H1 (cell line): Measurements from ENCODE around the gene WLS. TPM values are rescaled to one million over a fixed set of nuclear protein-coding genes. Genes with fewer than 3 reads are reported as not detected.
A peak's percentile ranks its signal among the peaks of the same experiment; 100 is the strongest.

Source experiments
- CTCF ChIA-PET: fragments of 300-600 bp; sonication (Branson Sonifier 250); formaldehyde crosslinking; loops from one replicate; lab custom pipeline; 2021; ENCODE audit not compliant: partially characterized antibody; lab: Charles Lee
- POLR2A ChIA-PET: fragments of 300-600 bp; sonication (Branson Sonifier 250); formaldehyde crosslinking; loops from one replicate; lab custom pipeline; 2021; ENCODE audit warnings: inconsistent platforms; ENCODE audit not compliant: partially characterized antibody; lab: Charles Lee
- DNase-seq, 2 experiments: peaks; one replicate each; pipeline versions ENCODE4 v3.0.0 to v3.0.0-alpha.2; 2010 to 2022; ENCODE audit warnings: low spot score in 2 of 2, low read depth in 1 of 2, mixed read lengths in 1 of 2
- FAIRE-seq: peaks from 2 replicates; lab custom pipeline; 2011; peaks lifted over from hg19 to GRCh38; lab: Jason Lieb, UNC
- H2AFZ ChIP-seq: 2 replicates; pipeline ENCODE4 v1.8.1; 2012; ENCODE audit warnings: low read length, inconsistent platforms
- H2AK5ac ChIP-seq: 2 replicates; pipeline ENCODE4 v1.6.1; 2013; ENCODE audit warnings: low read depth, low read length
- H2BK120ac ChIP-seq: replicated peaks from 2 replicates; pipeline ENCODE3; 2013; ENCODE audit warnings: low read depth, low read length, inconsistent platforms
- H2BK12ac ChIP-seq: 2 replicates; pipeline ENCODE4 v1.6.1; 2013; ENCODE audit warnings: low read depth, low read length
- H2BK15ac ChIP-seq: 2 replicates; pipeline ENCODE4 v1.6.1; 2013; ENCODE audit warnings: low read length
- H2BK20ac ChIP-seq: 2 replicates; pipeline ENCODE4 v1.6.1; 2013; ENCODE audit warnings: low read length
- H2BK5ac ChIP-seq: 2 replicates; pipeline ENCODE4 v1.6.1; 2013; ENCODE audit warnings: low read depth, low read length
- H3K14ac ChIP-seq: 2 replicates; pipeline ENCODE4 v1.6.1; 2013; ENCODE audit warnings: inconsistent platforms; ENCODE audit not compliant: insufficient read length
- H3K18ac ChIP-seq: 2 replicates; pipeline ENCODE4 v1.6.1; 2013; ENCODE audit warnings: low read length; ENCODE audit errors: extremely low read depth
- H3K23ac ChIP-seq: 2 replicates; pipeline ENCODE4 v1.6.1; 2013; ENCODE audit warnings: inconsistent platforms; ENCODE audit not compliant: insufficient read length
- H3K23me2 ChIP-seq: 2 replicates; pipeline ENCODE4 v1.6.1; 2013; ENCODE audit warnings: low read depth, low read length
- H3K27ac ChIP-seq: 2 replicates; pipeline ENCODE4 v1.6.1; 2011; ENCODE audit warnings: low read depth, low read length, inconsistent platforms
- H3K27me3 ChIP-seq, 4 experiments: replicated peaks in 1 of 4; 1 replicate in 1 of 4; 2 replicates in 3 of 4; pipeline versions ENCODE4 v1.6.1 to v1.8.1; 2011 to 2013; ENCODE audit warnings: low read length in 3 of 4, mild to moderate bottlenecking in 3 of 4, inconsistent platforms in 2 of 4, mixed read lengths in 2 of 4, moderate library complexity in 1 of 4; ENCODE audit not compliant: control insufficient read depth in 3 of 4, insufficient read depth in 3 of 4; ENCODE audit errors: extremely low read depth in 1 of 4
- H3K36me3 ChIP-seq, 4 experiments: 2 replicates each; pipeline versions ENCODE4 v1.6.1 to v1.8.1; 2011 to 2013; ENCODE audit warnings: mild to moderate bottlenecking in 4 of 4, low read length in 3 of 4, moderate library complexity in 2 of 4, control low read depth in 1 of 4, inconsistent platforms in 1 of 4; ENCODE audit not compliant: insufficient read depth in 4 of 4, control insufficient read depth in 2 of 4
- H3K4ac ChIP-seq: replicated peaks from 2 replicates; pipeline ENCODE3; 2013; ENCODE audit warnings: low read length, low read depth, mixed read lengths, inconsistent platforms; ENCODE audit not compliant: insufficient read length
- H3K4me1 ChIP-seq, 4 experiments: replicated peaks in 1 of 4; 1 replicate in 1 of 4; 2 replicates in 3 of 4; pipeline versions ENCODE4 v1.6.1 to v1.8.1; 2011 to 2013; ENCODE audit warnings: low read length in 3 of 4, inconsistent platforms in 2 of 4, mixed read lengths in 1 of 4; ENCODE audit not compliant: insufficient read depth in 4 of 4, control insufficient read depth in 3 of 4
- H3K4me2 ChIP-seq, 2 experiments: 2 replicates each; pipeline versions ENCODE4 v1.6.1 to v1.8.1; 2011 to 2013; ENCODE audit warnings: low read depth in 2 of 2, low read length in 2 of 2, control low read depth in 1 of 2, inconsistent platforms in 1 of 2, mild to moderate bottlenecking in 1 of 2; ENCODE audit not compliant: insufficient read depth in 1 of 2
- H3K4me3 ChIP-seq, 4 experiments: fragments of 200-600, 300-600 bp in 1 of 4; sonication (generic), shearing (Covaris generic), sonication (Bioruptor Twin) in 1 of 4; 2 replicates each; pipeline versions ENCODE4 v1.5.1 to v1.8.1; 2011 to 2016; ENCODE audit warnings: low read length in 4 of 4, low read depth in 3 of 4, control low read depth in 2 of 4, inconsistent platforms in 2 of 4, mild to moderate bottlenecking in 2 of 4, mixed read lengths in 1 of 4, moderate library complexity in 1 of 4; ENCODE audit not compliant: insufficient read depth in 2 of 4; ENCODE audit errors: extremely low read depth in 1 of 4
- H3K56ac ChIP-seq: replicated peaks from 2 replicates; pipeline ENCODE3; 2013; ENCODE audit warnings: low read depth, mild to moderate bottlenecking, mixed read lengths, low read length, inconsistent platforms; ENCODE audit not compliant: insufficient read length
- H3K79me1 ChIP-seq: 2 replicates; pipeline ENCODE4 v1.6.1; 2013; ENCODE audit warnings: low read depth, low read length, control low read depth
- H3K79me2 ChIP-seq, 2 experiments: 2 replicates each; pipeline versions ENCODE4 v1.6.1 to v1.8.1; 2012 to 2013; ENCODE audit warnings: low read length in 2 of 2, mild to moderate bottlenecking in 2 of 2, inconsistent platforms in 1 of 2; ENCODE audit not compliant: insufficient read depth in 2 of 2, control insufficient read depth in 1 of 2
- H3K9ac ChIP-seq, 4 experiments: replicated peaks in 1 of 4; 1 replicate in 1 of 4; 2 replicates in 3 of 4; pipeline versions ENCODE4 v1.6.1 to v1.8.1; 2011 to 2013; ENCODE audit warnings: low read depth in 3 of 4, low read length in 3 of 4, control low read depth in 2 of 4, mild to moderate bottlenecking in 2 of 4, moderate library complexity in 2 of 4, inconsistent platforms in 1 of 4; ENCODE audit errors: extremely low read depth in 1 of 4
- H3K9me3 ChIP-seq, 2 experiments: 2 replicates each; pipeline versions ENCODE4 v1.6.1 to v1.8.1; 2012 to 2013; ENCODE audit warnings: mild to moderate bottlenecking in 2 of 2, moderate library complexity in 2 of 2, control low read depth in 1 of 2, inconsistent platforms in 1 of 2, low read depth in 1 of 2, low read length in 1 of 2, mixed read lengths in 1 of 2; ENCODE audit not compliant: insufficient read depth in 2 of 2
- H4K20me1 ChIP-seq, 2 experiments: replicated peaks in 1 of 2; 2 replicates each; pipeline versions ENCODE3 to v1.8.1; 2011 to 2013; ENCODE audit warnings: inconsistent platforms in 2 of 2, low read length in 2 of 2, mild to moderate bottlenecking in 1 of 2; ENCODE audit not compliant: insufficient read depth in 2 of 2, control insufficient read depth in 1 of 2
- H4K5ac ChIP-seq: 2 replicates; pipeline ENCODE4 v1.6.1; 2013; ENCODE audit warnings: low read length, low read depth, mixed read lengths, inconsistent platforms; ENCODE audit not compliant: insufficient read length
- H4K8ac ChIP-seq: 2 replicates; pipeline ENCODE4 v1.8.0; 2013; ENCODE audit warnings: mild to moderate bottlenecking, moderate library complexity, low read length, inconsistent platforms; ENCODE audit not compliant: insufficient read depth; ENCODE audit errors: extremely low read depth
- H4K91ac ChIP-seq: replicated peaks from 2 replicates; pipeline ENCODE3; 2013; ENCODE audit warnings: low read length, mixed read lengths, inconsistent platforms; ENCODE audit not compliant: insufficient read length
- EP300 ChIP-seq, 2 experiments: IDR thresholded peaks; 1 replicate in 1 of 2; 2 replicates in 1 of 2; pipeline ENCODE4 v1.6.1; 2011 to 2012; ENCODE audit warnings: low read depth in 2 of 2, low read length in 2 of 2, mild to moderate bottlenecking in 2 of 2, borderline replicate concordance in 1 of 2, inconsistent platforms in 1 of 2, moderate library complexity in 1 of 2
- HDAC2 ChIP-seq, 2 experiments: fragments of 300-600 bp in 1 of 2; sonication (generic) in 1 of 2; IDR thresholded peaks; 2 replicates each; pipeline ENCODE4 v1.6.1; 2011 to 2012; ENCODE audit warnings: low read depth in 2 of 2, low read length in 2 of 2, mild to moderate bottlenecking in 2 of 2, moderate library complexity in 2 of 2, borderline replicate concordance in 1 of 2, inconsistent platforms in 1 of 2
- MAFK ChIP-seq: IDR thresholded peaks from 2 replicates; pipeline ENCODE4 v1.6.1; 2012; ENCODE audit warnings: low read depth, mild to moderate bottlenecking, improper control_type of control experiment, low read length
- POLR2AphosphoS5 ChIP-seq: IDR thresholded peaks from 2 replicates; pipeline ENCODE4 v1.6.1; 2011; ENCODE audit warnings: low read depth, low read length
- RNF2 ChIP-seq: fragments of 200-900, 300-1000 bp; sonication (generic); IDR thresholded peaks from 2 replicates; pipeline ENCODE4 v1.7.1; 2016; ENCODE audit warnings: borderline replicate concordance, low read depth, mild to moderate bottlenecking, antibody characterized with exemption, low read length; ENCODE audit not compliant: poor library complexity, severe bottlenecking; ENCODE audit errors: missing control alignments
- RXRA ChIP-seq: IDR thresholded peaks from 2 replicates; pipeline ENCODE4 v1.6.1; 2011; ENCODE audit warnings: low read depth, mild to moderate bottlenecking, low read length, moderate library complexity; ENCODE audit not compliant: insufficient read depth
- SP1 ChIP-seq: IDR thresholded peaks from 2 replicates; pipeline ENCODE4 v1.6.1; 2011; ENCODE audit warnings: low read depth, low read length
- SUZ12 ChIP-seq: fragments of 200-600 bp; sonication (generic); IDR thresholded peaks from 2 replicates; pipeline ENCODE4 v1.6.1; 2012; ENCODE audit warnings: mild to moderate bottlenecking, inconsistent platforms, low read length, moderate library complexity, mixed read lengths
- TEAD4 ChIP-seq: IDR thresholded peaks from 2 replicates; pipeline ENCODE4 v1.6.1; 2012; ENCODE audit warnings: low read depth, low read length, inconsistent platforms, mixed read lengths
- WGBS, 2 experiments: shearing (Covaris generic) in 1 of 2; methylation state at CpG; one replicate each; pipeline versions ENCODE4 v1.1.6 to v1.1.7; 2013 to 2015; ENCODE audit warnings: low lambda C conversion rate in 2 of 2, mixed read lengths in 2 of 2, inconsistent platforms in 1 of 2, low coverage in 1 of 2, missing lambda C conversion rate in 1 of 2; ENCODE audit not compliant: insufficient replicate concordance in 2 of 2, insufficient coverage in 1 of 2, insufficient read length in 1 of 2; ENCODE audit errors: extremely low coverage in 1 of 2, missing lambda C conversion rate in 1 of 2; 5-methylcytosine and 5-hydroxymethylcytosine counted together
- polyA plus RNA-seq, 7 experiments: library from polyadenylated mRNA; depleted of rRNA in 3 of 7; stranded (reverse) in 5 of 7; unstranded in 2 of 7; fragments of >200 nt in 5 of 7; fragments of 200-250 nt in 2 of 7; gene quantifications; 1 replicate in 5 of 7; 2 replicates in 1 of 7; 4 replicates in 1 of 7; pipeline versions ENCODE4 v1.2.1 to v1.2.3, GENCODE V29; 2011 to 2013; ENCODE audit warnings: missing spikeins in 2 of 7, mixed read lengths in 2 of 7
- total RNA-seq: library from RNA; stranded (reverse); fragmentation: NEBNext Ultra II Directional; extraction: Animal tissue kit (Norgen Biotek cat#: 25700); gene quantifications from 2 replicates; pipeline ENCODE4 v1.2.1, GENCODE V29; 2021
- TF ChIP-seq, protein P1 (sequence below): IDR thresholded peaks from 2 replicates; pipeline ENCODE4 v1.6.1; 2011; ENCODE audit warnings: low read depth, mild to moderate bottlenecking, low read length; ENCODE audit not compliant: insufficient read depth

WLS gene
- total and polyA plus RNA-seq, 2 of the 8 experiments (the other 6 are each of a cell fraction or from before 2014, with no cell fraction given), result 1.2 to 2.7 TPM

DNA sequence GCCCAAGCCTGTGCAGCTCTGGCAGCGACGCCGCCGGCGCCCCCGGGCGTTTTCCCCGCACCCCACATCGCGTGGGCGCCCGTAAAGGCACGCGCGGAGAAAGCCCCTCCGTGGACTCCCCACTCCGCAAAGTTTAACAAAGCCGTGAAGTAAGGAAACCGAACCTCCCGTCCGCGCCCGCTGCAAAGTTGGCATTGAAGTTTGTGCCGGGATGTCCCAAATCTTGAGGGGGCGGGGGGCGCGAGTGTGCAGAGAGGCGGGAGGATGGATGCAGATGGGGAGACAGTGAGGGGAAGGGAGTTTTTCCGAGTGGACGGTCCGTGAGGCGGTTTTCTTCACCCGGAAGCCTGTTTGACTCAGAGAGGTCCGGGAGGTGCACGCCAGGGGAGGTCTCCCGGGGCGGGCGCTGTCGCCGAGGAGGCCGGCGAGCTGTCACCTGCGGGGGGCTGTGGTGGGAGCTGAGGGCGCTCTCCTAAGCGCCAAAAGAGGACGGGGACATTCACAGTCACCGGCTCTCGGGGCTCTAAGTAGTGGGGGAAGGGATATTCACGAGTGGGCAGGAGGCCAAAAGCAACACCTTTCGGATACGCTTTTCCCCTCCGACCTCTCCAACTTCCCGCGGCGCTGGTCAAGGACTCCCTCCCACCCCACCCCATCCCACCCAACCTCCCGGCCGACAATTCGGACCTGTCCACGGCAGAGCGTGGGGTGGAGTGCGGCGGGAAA, 1.3 kb downstream of the WLS start:
- no peak overlapping the region for H3K56ac ChIP-seq
- H3K9me3 ChIP-seq, result no peaks in the 10 kb centered on the region
- no peak overlapping the region for H3K27ac ChIP-seq
- peaks cover 5 to 6% of the 10 kb centered on the region in 2 experiments for H4K20me1 ChIP-seq
- no peak overlapping the region for H3K4ac ChIP-seq
- no peaks in the 10 kb centered on the region for H3K79me1 ChIP-seq
- no peak overlapping the region for H4K91ac ChIP-seq
- H3K4me1 ChIP-seq, result peaks cover 2 to 14% (median 7%) of the 10 kb centered on the region in 4 experiments
- H3K23me2 ChIP-seq, result peaks cover 16% of the 10 kb centered on the region; the same call in 1 of the 2 replicates
- H3K18ac ChIP-seq, result no peak overlapping the region
- H3K23ac ChIP-seq, result no peak overlapping the region
- DNase-seq (no peak), FAIRE-seq (no peak)
- peaks cover 0 to 4% (median 0%) of the 10 kb centered on the region in 4 experiments; a peak in 1 of 8 replicates for H3K36me3 ChIP-seq
- H2AK5ac ChIP-seq, result no peak overlapping the region
- no peak overlapping the region; the same call in 1 of the 2 replicates for H4K8ac ChIP-seq
- no peak overlapping the region for H2BK120ac ChIP-seq
- ChIA-PET CTCF (interaction anchor here (0.6 to 2.4 kb wide), 15 partner anchors 10 to 1678 kb away, joined by 3 to 18 read pairs (median 4); no protein-coding TSS in a partner anchor), POLR2A (interaction anchor here (1.0 to 2.1 kb wide), 7 partner anchors 34 to 393 kb away, joined by 3 to 6 read pairs (median 3); no protein-coding TSS in a partner anchor)
- H2BK12ac ChIP-seq, result no peak overlapping the region
- WGBS, 2 experiments, result 5% methylated on average over 32 of the region's 62 CpGs; no CpG with 5 or more reads in 1 of the 2 experiments
- no peak overlapping the region for H3K14ac ChIP-seq
- peak overlapping the region; percentile 75 to 87 for H3K4me2 ChIP-seq
- no peak overlapping the region for H2BK15ac ChIP-seq
- no peak overlapping the region for H2BK5ac ChIP-seq
- no peaks in the 10 kb centered on the region for H3K79me2 ChIP-seq
- H3K9ac ChIP-seq, result no peak overlapping the region
- H4K5ac ChIP-seq, result no peak overlapping the region
- no peak overlapping the region for H2BK20ac ChIP-seq
- H2AFZ ChIP-seq, result no peak overlapping the region
- H3K27me3 ChIP-seq, result peaks cover 46 to 86% (median 74%) of the 10 kb centered on the region in 4 experiments
- peak overlapping the region; percentile 73 to 77 (median 74) for H3K4me3 ChIP-seq
- TF ChIP-seq RXRA, result no peak
- no peak for TF ChIP-seq HDAC2 (IDR thresholded peaks at IDR 0.05; ENCODE audit: borderline replicate concordance in 1 of 2, low read depth in 2 of 2, low read length in 2 of 2)
- TF ChIP-seq TEAD4, result no peak
- peak; percentile 94 for TF ChIP-seq SUZ12
- TF ChIP-seq, protein P1, sequence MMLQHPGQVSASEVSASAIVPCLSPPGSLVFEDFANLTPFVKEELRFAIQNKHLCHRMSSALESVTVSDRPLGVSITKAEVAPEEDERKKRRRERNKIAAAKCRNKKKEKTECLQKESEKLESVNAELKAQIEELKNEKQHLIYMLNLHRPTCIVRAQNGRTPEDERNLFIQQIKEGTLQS, result no peak
- no peak for TF ChIP-seq POLR2AphosphoS5
- TF ChIP-seq SP1, result no peak
- TF ChIP-seq MAFK, result no peak
- TF ChIP-seq EP300 (IDR thresholded peaks at IDR 0.05; ENCODE audit: borderline replicate concordance in 1 of 2, low read depth in 2 of 2, low read length in 2 of 2), result no peak
- TF ChIP-seq RNF2, result peak; percentile 95
